Measurements from ENCODE around the gene EPHB1.

The EPHB1 gene

GRCh38 chr3:135133905-135134683, 339.0 kb downstream of the EPHB1 start:
- DNase-seq (ENCODE audit: low spot score) = no peak

DNA sequence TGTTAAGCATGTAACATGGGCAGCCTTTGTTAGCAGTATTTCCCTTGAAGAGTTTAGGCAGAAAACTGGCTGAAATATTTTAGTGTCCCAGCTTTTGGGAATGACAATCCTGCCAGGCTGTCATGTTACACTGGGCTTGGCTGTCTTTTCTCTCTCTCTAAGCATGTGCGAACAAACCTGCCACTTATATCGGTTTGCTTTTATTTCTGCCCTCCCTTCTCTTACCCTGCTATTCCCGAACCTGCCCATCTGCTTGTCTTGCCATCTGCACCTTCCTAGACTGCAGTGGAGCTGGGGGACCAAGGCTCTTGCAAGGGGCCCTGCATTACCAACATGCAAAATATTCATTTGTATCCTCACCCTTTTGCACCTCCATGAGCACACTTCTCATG, 339.6 kb downstream of the EPHB1 start:
- DNase-seq (ENCODE audit: low spot score) = no peak

- no peak for DNase-seq (ENCODE audit: low spot score)
Observed at GRCh38 chr3:135135445-135135844, 340.4 kb downstream of the EPHB1 start.

DNA sequence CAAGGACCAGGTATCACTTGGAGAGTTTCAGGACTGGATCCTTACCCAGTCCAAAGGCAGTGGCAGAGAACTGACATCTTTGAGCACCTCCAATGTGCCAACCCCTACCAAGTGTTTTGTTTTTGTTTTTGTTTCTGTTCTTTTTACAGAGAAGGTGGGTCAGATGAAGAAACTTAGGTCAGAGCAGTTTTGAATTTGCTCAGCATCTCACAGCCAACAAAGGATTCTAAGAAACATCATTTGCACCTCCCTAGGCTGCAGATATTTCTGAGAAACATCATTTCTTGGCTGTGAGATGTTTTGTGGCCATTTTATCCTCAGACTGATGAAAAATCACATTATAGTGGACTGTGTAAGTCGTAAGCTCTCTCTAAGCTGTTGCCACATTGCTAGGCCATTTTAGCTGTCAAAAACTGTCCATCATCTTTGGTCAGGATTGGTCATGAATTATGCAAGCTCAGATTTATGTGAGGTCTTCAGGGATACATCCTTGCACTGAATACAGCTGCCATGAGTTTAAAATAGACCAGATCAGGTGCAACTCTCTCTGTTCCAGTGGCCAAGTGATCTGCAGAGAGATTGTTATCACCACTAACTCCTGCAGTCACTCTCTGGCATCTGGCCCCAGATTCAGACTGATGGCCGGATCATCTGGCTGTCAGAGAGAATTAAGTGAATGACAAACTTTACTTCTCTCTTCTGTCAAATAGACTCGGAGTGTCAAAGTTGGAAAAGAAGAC, 341.5 kb downstream of the EPHB1 start:
- no peak for DNase-seq (ENCODE audit: low spot score)

DNA sequence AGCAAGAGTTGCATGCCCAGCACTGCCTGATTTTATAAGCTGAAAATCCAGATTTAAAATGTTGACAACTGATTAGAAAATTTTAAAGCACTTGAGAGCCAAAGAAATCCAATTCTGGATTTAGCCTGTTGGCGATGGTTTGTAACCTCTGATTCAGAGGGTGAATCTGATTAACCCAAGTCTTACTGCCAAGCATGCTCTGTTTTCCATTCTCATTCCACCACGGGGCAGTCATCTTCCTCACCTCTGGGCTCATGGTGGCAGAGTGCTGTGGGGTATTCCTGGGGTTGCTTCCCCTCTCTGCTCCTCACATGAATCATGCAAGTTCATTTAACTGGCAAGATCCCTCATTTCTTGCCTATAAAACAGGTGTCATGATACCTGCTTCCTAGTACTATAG, 342.2 kb downstream of the EPHB1 start:
- no peak for DNase-seq (ENCODE audit: low spot score)

DNA sequence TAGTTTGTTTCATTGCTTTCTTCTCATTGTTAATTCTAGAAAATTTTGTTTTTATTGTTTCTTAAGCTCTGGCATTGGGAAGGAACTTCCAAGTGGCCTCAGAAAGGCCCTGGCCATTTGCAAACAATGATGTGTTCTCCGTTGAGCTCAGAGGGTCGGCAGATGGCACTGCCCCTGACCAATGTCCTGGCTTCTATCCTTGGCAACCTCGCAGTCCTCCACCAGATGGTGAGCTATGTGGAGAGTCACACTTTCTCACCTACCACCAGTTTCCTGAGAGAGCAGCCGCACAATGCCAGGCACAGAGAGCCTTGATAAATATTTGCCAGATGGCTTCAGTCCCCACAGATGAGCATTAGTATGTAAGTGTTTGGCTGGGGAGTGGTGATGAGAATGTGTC, 343.7 kb downstream of the EPHB1 start:
- DNase-seq (ENCODE audit: low spot score) = no peak

DNA sequence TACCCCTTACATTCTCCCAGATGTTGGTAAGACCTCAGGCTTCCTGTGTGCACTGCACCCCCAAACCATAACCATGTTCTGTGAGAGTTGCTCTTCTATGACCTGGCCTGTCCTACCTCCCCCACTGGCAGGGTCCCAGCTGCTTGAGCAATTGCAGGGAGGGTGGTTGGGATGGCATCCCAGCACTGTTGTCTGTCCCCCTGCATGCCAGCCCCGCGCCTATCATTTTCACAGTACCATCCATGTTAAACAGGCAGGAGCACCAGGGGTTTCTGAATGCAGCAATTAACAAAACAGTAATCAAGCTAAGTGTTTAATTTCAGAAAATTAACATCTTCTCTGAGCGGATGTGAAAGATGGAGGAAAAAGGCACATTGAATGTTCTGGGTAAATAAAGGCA, 345.5 kb downstream of the EPHB1 start:
- DNase-seq (ENCODE audit: low spot score) = no peak

GRCh38 chr3:135141160-135141559, 346.1 kb downstream of the EPHB1 start:
- DNase-seq (ENCODE audit: low spot score) = no peak

DNA sequence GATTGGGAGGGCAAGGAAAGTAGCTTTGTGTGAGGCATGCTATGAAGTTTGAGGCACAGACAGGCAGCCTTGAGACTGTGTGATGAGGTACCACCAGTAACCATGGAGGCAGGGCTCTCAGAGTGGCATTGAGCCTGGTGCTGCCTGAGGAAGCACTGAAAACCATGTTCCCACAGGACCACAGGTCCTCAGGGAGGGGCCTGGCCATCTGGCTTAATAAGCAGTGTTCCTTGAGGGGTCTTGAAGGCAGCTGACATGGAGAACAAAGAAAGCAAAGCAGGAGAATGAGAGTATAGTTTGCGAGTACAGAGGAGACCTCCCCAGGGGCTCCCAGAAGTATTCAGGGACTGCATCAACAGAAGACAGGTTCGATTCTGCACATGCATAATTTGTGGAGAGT, 346.6 kb downstream of the EPHB1 start:
- DNase-seq (ENCODE audit: low spot score) = no peak

- DNase-seq (ENCODE audit: low spot score) = no peak
Observed at GRCh38 chr3:135142530-135142929, 347.5 kb downstream of the EPHB1 start.

- no peak for DNase-seq (ENCODE audit: low spot score)
Observed at GRCh38 chr3:135143474-135143873, 348.4 kb downstream of the EPHB1 start.

GRCh38 chr3:135145581-135145980, 350.5 kb downstream of the EPHB1 start:
- DNase-seq (ENCODE audit: low spot score) = peak; percentile 56

GRCh38 chr3:135147657-135148056, 352.6 kb downstream of the EPHB1 start:
- DNase-seq (ENCODE audit: low spot score) = no peak

GRCh38 chr3:135148398-135149020, 353.4 kb downstream of the EPHB1 start:
- no peak for DNase-seq (ENCODE audit: low spot score)

DNA sequence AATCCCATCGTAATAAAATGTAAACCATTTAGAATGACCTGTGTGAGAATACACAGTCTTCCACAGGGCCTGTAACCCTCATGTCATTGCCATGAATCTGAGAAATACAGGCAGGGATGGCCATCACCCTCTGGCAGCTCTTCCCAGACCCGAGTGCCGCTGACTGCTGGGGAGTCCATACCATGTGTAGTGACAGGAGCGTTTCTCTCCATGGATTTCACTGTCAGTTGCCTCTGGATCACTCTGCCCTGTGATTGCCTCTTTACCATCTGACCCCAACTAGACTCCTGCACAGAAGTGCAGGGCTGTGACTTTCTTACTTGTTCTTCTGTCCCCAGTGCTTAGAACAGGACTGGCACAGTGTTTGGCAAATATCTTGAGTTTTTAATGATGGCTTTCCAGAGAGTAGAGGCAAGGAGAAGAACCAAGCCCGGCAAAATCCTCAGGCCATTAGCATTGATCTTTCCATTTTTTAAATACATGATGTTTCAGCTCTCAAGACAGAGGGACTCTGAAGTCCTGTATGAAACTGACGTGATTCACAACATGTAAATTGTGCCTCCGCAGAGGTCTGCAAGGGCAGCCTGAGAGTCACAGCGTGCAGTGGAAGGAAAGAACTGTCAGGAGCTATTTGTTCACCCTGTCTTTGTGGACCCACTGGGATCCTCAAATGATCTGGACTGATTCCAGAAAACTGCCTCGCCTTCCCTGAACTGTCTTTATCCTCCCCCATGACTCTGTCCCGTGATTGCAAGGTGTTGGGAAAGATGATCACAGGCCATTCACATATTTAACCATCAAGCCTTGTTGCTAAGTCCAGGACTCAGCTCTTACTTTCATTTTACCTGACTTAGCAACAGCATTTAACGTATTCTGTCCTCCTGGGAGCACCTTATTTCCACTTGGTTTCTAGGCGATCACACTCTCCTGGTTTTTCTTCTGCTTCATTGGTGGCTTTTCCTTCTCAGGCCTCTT, 354.9 kb downstream of the EPHB1 start:
- DNase-seq (ENCODE audit: low spot score) = no peak

DNA sequence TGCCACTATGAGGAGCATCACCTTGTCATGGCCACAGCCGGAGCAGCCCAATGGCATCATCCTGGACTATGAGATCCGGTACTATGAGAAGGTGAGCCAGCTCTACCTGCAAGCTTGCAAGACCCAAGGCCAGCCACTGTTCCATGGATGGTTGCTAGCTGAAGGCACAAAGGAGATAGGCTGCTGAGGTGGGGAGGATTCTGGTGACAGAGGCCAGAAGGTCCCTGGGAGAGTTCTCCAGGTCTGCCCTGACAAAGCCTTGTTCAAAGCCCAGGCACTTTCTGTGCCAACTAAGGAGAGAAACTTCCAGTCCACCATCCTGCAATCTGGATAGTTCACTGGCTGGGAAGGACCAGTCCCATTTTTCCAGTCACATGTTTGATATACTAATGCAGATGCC, 359.1 kb downstream of the EPHB1 start:
- DNase-seq (ENCODE audit: low spot score) = no peak

DNA sequence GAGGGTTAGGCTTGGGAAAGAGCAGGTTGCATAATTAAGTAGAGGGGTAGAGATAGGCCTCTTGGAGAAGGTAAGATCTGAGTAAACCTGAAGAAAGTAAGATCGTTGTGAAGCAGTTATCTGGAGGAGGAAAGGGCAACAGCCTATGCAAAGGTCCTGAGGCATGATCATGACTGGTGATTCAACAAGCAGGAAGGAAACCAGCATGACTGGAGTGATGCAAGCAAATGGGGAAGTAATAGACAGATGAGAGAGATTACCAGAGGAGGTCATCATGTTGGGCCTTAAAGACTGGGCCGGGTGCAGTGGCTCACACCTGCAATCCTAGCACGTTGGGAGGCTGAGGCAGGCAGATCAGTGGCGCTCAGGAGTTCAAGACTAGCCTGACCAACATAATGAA, 360.2 kb downstream of the EPHB1 start:
- no peak for DNase-seq (ENCODE audit: low spot score)

- DNase-seq (ENCODE audit: low spot score) = no peak
Observed at GRCh38 chr3:135155791-135156190, 360.7 kb downstream of the EPHB1 start.

GRCh38 chr3:135157045-135157740, 362.1 kb downstream of the EPHB1 start:
- DNase-seq (ENCODE audit: low spot score) = no peak

- no peak for DNase-seq (ENCODE audit: low spot score)
Observed at GRCh38 chr3:135158520-135158919, 363.5 kb downstream of the EPHB1 start.

- no peak for DNase-seq (ENCODE audit: low spot score)
Observed at GRCh38 chr3:135159681-135160247, 364.7 kb downstream of the EPHB1 start.

Measured in GM03348 (cell line).